ENCODE data around the gene HRC.
"Not testable (repeated sequence)": the region's sequence is repeated elsewhere in the genome, so short reads cannot be mapped to it uniquely, and the experiment has no call there.

The HRC gene

GRCh38 chr19:49155005-49155819 lies at the start of gene HRC:
Gene HRC (minus strand): TSS chr19:49155396. CDS start chr19:49155237, 159 bp downstream.
- DNase-seq (ENCODE audit: low spot score): no peak

- DNase-seq (ENCODE audit: low spot score): no peak
Measured at GRCh38 chr19:49201042-49201441, 45.8 kb upstream of the HRC start.

GRCh38 chr19:49200238-49200862 lies 45.2 kb upstream of the HRC start:
- DNase-seq (ENCODE audit: low spot score): no peak

- DNase-seq (ENCODE audit: low spot score): no peak
Measured at GRCh38 chr19:49196527-49197240, 41.5 kb upstream of the HRC start.

- DNase-seq (ENCODE audit: low spot score): no peak
Measured at GRCh38 chr19:49194408-49194807, 39.2 kb upstream of the HRC start.

- no peak for DNase-seq (ENCODE audit: low spot score)
Measured at GRCh38 chr19:49193822-49194394, 38.7 kb upstream of the HRC start.

GRCh38 chr19:49190781-49191180 lies 35.6 kb upstream of the HRC start:
- DNase-seq (ENCODE audit: low spot score): no peak

GRCh38 chr19:49189259-49189658 lies 34.1 kb upstream of the HRC start:
- no peak for DNase-seq (ENCODE audit: low spot score)

GRCh38 chr19:49188626-49189200 lies 33.5 kb upstream of the HRC start:
- no peak for DNase-seq (ENCODE audit: low spot score)

GRCh38 chr19:49186108-49186507 lies 30.9 kb upstream of the HRC start:
- no peak for DNase-seq (ENCODE audit: low spot score)

- no peak for DNase-seq (ENCODE audit: low spot score)
Measured at GRCh38 chr19:49182848-49183375, 27.7 kb upstream of the HRC start.

- not testable (repeated sequence) for DNase-seq (ENCODE audit: low spot score)
Measured at GRCh38 chr19:49182010-49182847, 27.0 kb upstream of the HRC start.

GRCh38 chr19:49180659-49181058 lies 25.5 kb upstream of the HRC start:
- DNase-seq (ENCODE audit: low spot score): no peak

GRCh38 chr19:49173198-49173597 lies 18.0 kb upstream of the HRC start:
- no peak for DNase-seq (ENCODE audit: low spot score)

GRCh38 chr19:49168421-49168820 lies 13.2 kb upstream of the HRC start:
- DNase-seq (ENCODE audit: low spot score): no peak

- DNase-seq (ENCODE audit: low spot score): no peak
Measured at GRCh38 chr19:49167857-49168409, 12.7 kb upstream of the HRC start.

GRCh38 chr19:49165865-49166301 lies 10.7 kb upstream of the HRC start:
- DNase-seq (ENCODE audit: low spot score): no peak

GRCh38 chr19:49165111-49165750 lies 10.0 kb upstream of the HRC start:
- no peak for DNase-seq (ENCODE audit: low spot score)

GRCh38 chr19:49161987-49162386 lies 6.8 kb upstream of the HRC start:
- no peak for DNase-seq (ENCODE audit: low spot score)

All from HuH-7.5 (cell line).